ENCODE measurements around the gene TMEM79. TPM values are rescaled to one million over a fixed set of nuclear protein-coding genes. Genes with fewer than 3 reads are reported as not detected.

TMEM79 gene
- total RNA-seq, 1 donor = 1.4 TPM

DNA sequence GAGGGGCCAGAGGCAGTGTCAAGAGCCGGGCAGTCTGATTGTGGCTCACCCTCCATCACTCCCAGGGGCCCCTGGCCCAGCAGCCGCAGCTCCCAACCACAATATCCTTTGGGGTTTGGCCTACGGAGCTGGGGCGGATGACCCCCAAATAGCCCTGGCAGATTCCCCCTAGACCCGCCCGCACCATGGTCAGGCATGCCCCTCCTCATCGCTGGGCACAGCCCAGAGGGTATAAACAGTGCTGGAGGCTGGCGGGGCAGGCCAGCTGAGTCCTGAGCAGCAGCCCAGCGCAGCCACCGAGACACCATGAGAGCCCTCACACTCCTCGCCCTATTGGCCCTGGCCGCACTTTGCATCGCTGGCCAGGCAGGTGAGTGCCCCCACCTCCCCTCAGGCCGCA is 42.2 kb upstream of the TMEM79 start, which contains the start of gene BGLAP:
BGLAP (plus strand) TSS at position 259 of the 400 bp plus-strand sequence; CDS start at position 307, 48 bp downstream.
- Histone ChIP-seq H3K9me3 (ENCODE audit: low read depth, low read length) (no peaks in the 10 kb centered on the region), H4K20me1 (ENCODE audit: insufficient read depth, low read length) (no peaks in the 10 kb centered on the region), H3K27me3 (ENCODE audit: insufficient read depth, low read length) (peaks cover 19% of the 10 kb centered on the region), H3K4me2 (ENCODE audit: insufficient read depth, low read length) (peak within 1 kb of the TSS; percentile 52), H3K4me1 (ENCODE audit: insufficient read depth, low read length) (peaks cover 27% of the 10 kb centered on the region), H2AFZ (ENCODE audit: low read length) (no peak within 1 kb of the TSS), H3K79me2 (ENCODE audit: insufficient read depth, low read length) (no peaks in the 10 kb centered on the region), H3K27ac (ENCODE audit: low read depth, low read length) (peak within 1 kb of the TSS; percentile 49), H3K4me3 (ENCODE audit: insufficient read depth, low read length) (peak within 1 kb of the TSS; percentile 23), H3K36me3 (ENCODE audit: insufficient read depth, low read length) (peaks cover 3% of the 10 kb centered on the region)
- peak; percentile 76 for DNase-seq (ENCODE audit: insufficient read length, low spot score, missing footprints)
- TF ChIP-seq, protein P1, sequence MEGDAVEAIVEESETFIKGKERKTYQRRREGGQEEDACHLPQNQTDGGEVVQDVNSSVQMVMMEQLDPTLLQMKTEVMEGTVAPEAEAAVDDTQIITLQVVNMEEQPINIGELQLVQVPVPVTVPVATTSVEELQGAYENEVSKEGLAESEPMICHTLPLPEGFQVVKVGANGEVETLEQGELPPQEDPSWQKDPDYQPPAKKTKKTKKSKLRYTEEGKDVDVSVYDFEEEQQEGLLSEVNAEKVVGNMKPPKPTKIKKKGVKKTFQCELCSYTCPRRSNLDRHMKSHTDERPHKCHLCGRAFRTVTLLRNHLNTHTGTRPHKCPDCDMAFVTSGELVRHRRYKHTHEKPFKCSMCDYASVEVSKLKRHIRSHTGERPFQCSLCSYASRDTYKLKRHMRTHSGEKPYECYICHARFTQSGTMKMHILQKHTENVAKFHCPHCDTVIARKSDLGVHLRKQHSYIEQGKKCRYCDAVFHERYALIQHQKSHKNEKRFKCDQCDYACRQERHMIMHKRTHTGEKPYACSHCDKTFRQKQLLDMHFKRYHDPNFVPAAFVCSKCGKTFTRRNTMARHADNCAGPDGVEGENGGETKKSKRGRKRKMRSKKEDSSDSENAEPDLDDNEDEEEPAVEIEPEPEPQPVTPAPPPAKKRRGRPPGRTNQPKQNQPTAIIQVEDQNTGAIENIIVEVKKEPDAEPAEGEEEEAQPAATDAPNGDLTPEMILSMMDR (IDR thresholded peaks at IDR 0.05; ENCODE audit: extremely low read depth, low read depth, low read length) = no peak

DNA sequence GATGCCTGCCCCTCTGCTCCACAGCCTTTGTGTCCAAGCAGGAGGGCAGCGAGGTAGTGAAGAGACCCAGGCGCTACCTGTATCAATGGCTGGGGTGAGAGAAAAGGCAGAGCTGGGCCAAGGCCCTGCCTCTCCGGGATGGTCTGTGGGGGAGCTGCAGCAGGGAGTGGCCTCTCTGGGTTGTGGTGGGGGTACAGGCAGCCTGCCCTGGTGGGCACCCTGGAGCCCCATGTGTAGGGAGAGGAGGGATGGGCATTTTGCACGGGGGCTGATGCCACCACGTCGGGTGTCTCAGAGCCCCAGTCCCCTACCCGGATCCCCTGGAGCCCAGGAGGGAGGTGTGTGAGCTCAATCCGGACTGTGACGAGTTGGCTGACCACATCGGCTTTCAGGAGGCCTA is 41.4 kb upstream of the TMEM79 start:
- no peak overlapping the region for H3K4me3 ChIP-seq (ENCODE audit: insufficient read depth, low read length)
- no peaks in the 10 kb centered on the region for H4K20me1 ChIP-seq (ENCODE audit: insufficient read depth, low read length)
- H2AFZ ChIP-seq (ENCODE audit: low read length) = no peak overlapping the region
- H3K27ac ChIP-seq (ENCODE audit: low read depth, low read length) = no peak overlapping the region
- peaks cover 19% of the 10 kb centered on the region for H3K27me3 ChIP-seq (ENCODE audit: insufficient read depth, low read length)
- no peak for DNase-seq (ENCODE audit: insufficient read length, low spot score, missing footprints)
- TF ChIP-seq, protein P1 (IDR thresholded peaks at IDR 0.05; ENCODE audit: extremely low read depth, low read depth, low read length) = no peak
- peaks cover 27% of the 10 kb centered on the region for H3K4me1 ChIP-seq (ENCODE audit: insufficient read depth, low read length)
- peak overlapping the region; percentile 52 for H3K4me2 ChIP-seq (ENCODE audit: insufficient read depth, low read length)
- no peaks in the 10 kb centered on the region for H3K79me2 ChIP-seq (ENCODE audit: insufficient read depth, low read length)
- no peaks in the 10 kb centered on the region for H3K9me3 ChIP-seq (ENCODE audit: low read depth, low read length)
- no peaks in the 10 kb centered on the region for H3K36me3 ChIP-seq (ENCODE audit: insufficient read depth, low read length)

DNA sequence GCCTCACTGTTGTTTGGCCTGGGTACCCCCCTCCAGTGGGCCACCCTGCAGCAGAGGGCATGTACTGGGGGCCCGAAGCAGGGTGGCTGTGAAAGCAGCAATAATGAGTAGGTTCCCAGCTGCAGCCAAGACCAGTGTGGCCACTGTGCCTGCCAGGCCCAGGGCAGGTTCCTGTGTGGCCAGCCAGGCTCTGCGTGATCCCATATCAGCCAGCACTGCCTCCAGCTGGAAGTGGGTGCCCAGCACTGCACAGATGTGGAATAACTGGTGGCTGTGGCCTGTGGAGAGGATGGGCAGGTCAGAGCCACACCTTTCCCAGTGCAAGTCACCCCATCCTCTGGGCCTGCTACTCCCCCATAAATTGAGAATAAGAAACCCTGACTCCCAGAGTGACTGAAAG is 40.0 kb upstream of the TMEM79 start:
- Histone ChIP-seq H3K4me2 (ENCODE audit: insufficient read depth, low read length) (no peak overlapping the region), H3K27me3 (ENCODE audit: insufficient read depth, low read length) (peaks cover 19% of the 10 kb centered on the region), H4K20me1 (ENCODE audit: insufficient read depth, low read length) (no peaks in the 10 kb centered on the region), H3K27ac (ENCODE audit: low read depth, low read length) (no peak overlapping the region), H2AFZ (ENCODE audit: low read length) (no peak overlapping the region), H3K4me1 (ENCODE audit: insufficient read depth, low read length) (peaks cover 27% of the 10 kb centered on the region), H3K4me3 (ENCODE audit: insufficient read depth, low read length) (no peak overlapping the region), H3K79me2 (ENCODE audit: insufficient read depth, low read length) (no peaks in the 10 kb centered on the region), H3K9me3 (ENCODE audit: low read depth, low read length) (no peaks in the 10 kb centered on the region), H3K36me3 (ENCODE audit: insufficient read depth, low read length) (no peaks in the 10 kb centered on the region)
- TF ChIP-seq, protein P1 (IDR thresholded peaks at IDR 0.05; ENCODE audit: extremely low read depth, low read depth, low read length) = no peak
- no peak for DNase-seq (ENCODE audit: insufficient read length, low spot score, missing footprints)

DNA sequence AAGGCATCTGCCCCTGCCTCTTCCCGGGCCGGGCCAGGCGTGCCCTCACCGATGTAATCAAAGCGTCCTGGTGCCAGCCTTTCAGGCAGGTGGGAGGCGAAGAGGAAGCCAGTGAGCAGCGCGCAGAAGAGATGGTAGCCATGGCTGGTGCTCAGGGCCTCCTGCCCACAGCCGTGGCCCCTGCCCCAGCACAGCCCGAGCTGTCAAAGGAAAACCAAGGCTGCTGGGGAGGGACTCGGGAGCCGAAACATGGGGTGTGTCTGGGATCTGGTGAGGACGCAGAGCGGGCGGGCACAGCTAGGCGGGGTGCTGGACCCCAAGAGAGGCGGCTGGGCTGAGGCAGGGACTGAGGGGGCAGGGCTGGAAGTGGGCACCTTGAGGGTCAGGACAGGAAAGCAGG is 39.4 kb upstream of the TMEM79 start:
- peaks cover 27% of the 10 kb centered on the region for H3K4me1 ChIP-seq (ENCODE audit: insufficient read depth, low read length)
- no peak for DNase-seq (ENCODE audit: insufficient read length, low spot score, missing footprints)
- H3K27ac ChIP-seq (ENCODE audit: low read depth, low read length) = no peak overlapping the region
- peaks cover 19% of the 10 kb centered on the region for H3K27me3 ChIP-seq (ENCODE audit: insufficient read depth, low read length)
- no peaks in the 10 kb centered on the region for H3K9me3 ChIP-seq (ENCODE audit: low read depth, low read length)
- no peak overlapping the region for H2AFZ ChIP-seq (ENCODE audit: low read length)
- H4K20me1 ChIP-seq (ENCODE audit: insufficient read depth, low read length) = no peaks in the 10 kb centered on the region
- no peaks in the 10 kb centered on the region for H3K79me2 ChIP-seq (ENCODE audit: insufficient read depth, low read length)
- TF ChIP-seq, protein P1 (IDR thresholded peaks at IDR 0.05; ENCODE audit: extremely low read depth, low read depth, low read length) = no peak
- no peak overlapping the region for H3K4me2 ChIP-seq (ENCODE audit: insufficient read depth, low read length)
- no peak overlapping the region for H3K4me3 ChIP-seq (ENCODE audit: insufficient read depth, low read length)
- no peaks in the 10 kb centered on the region for H3K36me3 ChIP-seq (ENCODE audit: insufficient read depth, low read length)
